WTC11 (cell line): ENCODE measurements around the gene BFSP2. TPM values are rescaled to one million over a fixed set of nuclear protein-coding genes. Genes with fewer than 3 reads are reported as not detected.

Experiments used
- ATAC-seq: fragments of 200-7000 bp; cut with Tn5 transposase; 2 replicates; pipeline ENCODE4 v1.10.0; 2021; ENCODE audit warnings: mild to moderate bottlenecking, moderate library complexity
- CTCF ChIA-PET: fragments of 300-600 bp; sonication (Branson Sonifier 250); formaldehyde crosslinking; loops from one replicate; lab custom pipeline; 2021; ENCODE audit warnings: antibody characterized with exemption; lab: Charles Lee
- POLR2A ChIA-PET: fragments of 350-600 bp; sonication (Branson Sonifier 250); formaldehyde crosslinking; loops from one replicate; lab custom pipeline; 2021; ENCODE audit warnings: antibody characterized with exemption; lab: Charles Lee
- DNase-seq: peaks from one replicate; pipeline ENCODE4 v3.0.0; 2021; ENCODE audit warnings: low spot score
- H3K27ac Mint-ChIP-seq: 2 replicates; pipeline ENCODE4 v1.8.0; 2021; ENCODE audit warnings: mixed read lengths
- H3K27me3 Mint-ChIP-seq: 2 replicates; pipeline ENCODE4 v1.8.0; 2021; ENCODE audit warnings: low read depth, mild to moderate bottlenecking, moderate library complexity, mixed read lengths
- H3K36me3 Mint-ChIP-seq: 2 replicates; pipeline ENCODE4 v1.8.0; 2021; ENCODE audit warnings: mixed read lengths
- H3K4me1 Mint-ChIP-seq: 2 replicates; pipeline ENCODE4 v1.8.0; 2022; ENCODE audit warnings: mixed read lengths
- H3K4me3 Mint-ChIP-seq: 2 replicates; pipeline ENCODE4 v1.8.0; 2021; ENCODE audit warnings: mild to moderate bottlenecking, moderate library complexity, mixed read lengths
- H3K9me3 Mint-ChIP-seq: 2 replicates; pipeline ENCODE4 v1.8.0; 2021; ENCODE audit warnings: mixed read lengths
- AR ChIP-seq: fragments of 250-450 bp; sonication (Bioruptor Pico); IDR thresholded peaks from 2 replicates; pipeline ENCODE4 v1.9.0; 2021; ENCODE audit warnings: mild to moderate bottlenecking
- ATF1 ChIP-seq: sonication (generic); formaldehyde crosslinking; IDR thresholded peaks from 2 replicates; pipeline ENCODE4 v1.8.1; 2023; ENCODE audit warnings: mild to moderate bottlenecking, moderate library complexity, missing genetic modification reagents
- CBFB ChIP-seq: sonication (generic); formaldehyde crosslinking; IDR thresholded peaks from 2 replicates; pipeline ENCODE4 v1.8.1; 2022; ENCODE audit warnings: mild to moderate bottlenecking, low read depth, missing genetic modification reagents
- EMX1 ChIP-seq: fragments of 250-450 bp; sonication (Bioruptor Pico); IDR thresholded peaks from 2 replicates; pipeline ENCODE4 v1.8.0; 2021; ENCODE audit warnings: mild to moderate bottlenecking
- FOXK1 ChIP-seq: sonication (generic); formaldehyde crosslinking; IDR thresholded peaks from 2 replicates; pipeline ENCODE4 v1.8.0; 2022; ENCODE audit warnings: mild to moderate bottlenecking, moderate library complexity, missing genetic modification reagents
- GRHL2 ChIP-seq: fragments of 250-450 bp; sonication (Bioruptor Pico); IDR thresholded peaks from 2 replicates; pipeline ENCODE4 v1.8.0; 2022; ENCODE audit warnings: mild to moderate bottlenecking, moderate library complexity; ENCODE audit not compliant: insufficient replicate concordance, severe bottlenecking
- HMGXB4 ChIP-seq: sonication (generic); formaldehyde crosslinking; IDR thresholded peaks from 2 replicates; pipeline ENCODE4 v1.8.1; 2023; ENCODE audit warnings: mild to moderate bottlenecking, moderate library complexity, missing genetic modification reagents
- IRF2 ChIP-seq: sonication (generic); formaldehyde crosslinking; IDR thresholded peaks from 2 replicates; pipeline ENCODE4 v1.8.0; 2022; ENCODE audit warnings: low read depth, missing genetic modification reagents, borderline replicate concordance
- MYBL2 ChIP-seq: sonication (generic); formaldehyde crosslinking; IDR thresholded peaks from 2 replicates; pipeline ENCODE4 v1.8.1; 2023; ENCODE audit warnings: mild to moderate bottlenecking, moderate library complexity, missing genetic modification reagents
- OVOL2 ChIP-seq: fragments of 250-450 bp; sonication (Bioruptor Pico); IDR thresholded peaks from 2 replicates; pipeline ENCODE4 v1.9.0; 2021; ENCODE audit warnings: mild to moderate bottlenecking, borderline replicate concordance
- ZNF263 ChIP-seq: sonication (generic); formaldehyde crosslinking; IDR thresholded peaks from 2 replicates; pipeline ENCODE4 v1.8.1; 2022; ENCODE audit warnings: low read depth, mild to moderate bottlenecking, moderate library complexity, missing genetic modification reagents
- ZNF671 ChIP-seq: fragments of 250-450 bp; sonication (Bioruptor Pico); IDR thresholded peaks from 2 replicates; pipeline ENCODE4 v1.8.0; 2021; ENCODE audit warnings: mild to moderate bottlenecking
- total RNA-seq: library from RNA; stranded (reverse); gene quantifications from 3 replicates; pipeline ENCODE4 v1.2.3, GENCODE V29; 2021
- TF ChIP-seq, protein P1 (sequence below): fragments of 250-450 bp; sonication (Bioruptor Pico); IDR thresholded peaks from 2 replicates; pipeline ENCODE4 v1.9.0; 2021; ENCODE audit warnings: mild to moderate bottlenecking, borderline replicate concordance
- TF ChIP-seq, protein P2 (sequence below): sonication (generic); formaldehyde crosslinking; IDR thresholded peaks from 2 replicates; pipeline ENCODE4 v1.8.1; 2022; ENCODE audit warnings: low read depth, mild to moderate bottlenecking, moderate library complexity, missing genetic modification reagents, borderline replicate concordance
- TF ChIP-seq, protein P3 (sequence below): sonication (generic); formaldehyde crosslinking; IDR thresholded peaks from 2 replicates; pipeline ENCODE4 v1.8.0; 2022; ENCODE audit warnings: mild to moderate bottlenecking, missing genetic modification reagents

Gene BFSP2
- total RNA-seq, 1 experiment from 2014 or later, result not detected

- ATAC-seq (no peak), DNase-seq (no peak)
- Mint-ChIP-seq H3K36me3 (peaks cover 3% of the 10 kb centered on the region; the same call in 1 of the 2 replicates), H3K4me1 (0 out of 2 replicates have a peak, but pooled peaks cover 2% of the 10 kb centered on the region), H3K27me3 (no peaks in the 10 kb centered on the region; the same call in 1 of the 2 replicates), H3K4me3 (no peak overlapping the region), H3K27ac (no peak overlapping the region), H3K9me3 (peaks cover 9% of the 10 kb centered on the region)
- POLR2A ChIA-PET, result no interaction called here
- TF ChIP-seq AR (CRISPR knock-in tag), result no peak
- CTCF ChIA-PET, result no interaction called here
Measured at GRCh38 chr3:133440652-133441051, 40.8 kb downstream of the BFSP2 start.

DNA sequence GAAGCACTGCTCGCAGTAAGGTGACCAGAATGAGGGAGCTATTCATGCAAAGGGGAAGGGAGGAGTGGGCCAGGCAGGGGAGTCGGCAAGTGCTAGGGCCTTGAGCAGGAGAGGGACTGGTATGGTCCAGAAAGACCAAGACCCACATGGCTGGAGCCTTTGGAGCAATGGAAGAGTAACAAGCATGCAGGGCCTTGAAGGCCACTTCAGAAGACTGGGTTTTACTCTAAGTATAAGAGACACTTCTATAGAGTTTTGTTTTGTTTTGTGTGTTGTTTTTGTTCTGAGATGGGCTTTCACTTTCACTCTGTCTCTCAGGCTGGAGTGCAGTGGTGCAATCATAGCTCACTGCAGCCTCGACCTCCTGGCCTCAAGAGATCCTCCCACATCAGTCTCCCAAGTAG, 42.0 kb downstream of the BFSP2 start:
- ATAC-seq, result no peak
- Mint-ChIP-seq H3K4me3 (no peak overlapping the region), H3K27me3 (no peaks in the 10 kb centered on the region; the same call in 1 of the 2 replicates), H3K27ac (no peak overlapping the region), H3K4me1 (0 out of 2 replicates have a peak, but pooled peaks cover 2% of the 10 kb centered on the region), H3K36me3 (peaks cover 3% of the 10 kb centered on the region; the same call in 1 of the 2 replicates)
- POLR2A ChIA-PET, result no interaction called here
- TF ChIP-seq OVOL2 (CRISPR knock-in tag) (no peak), MYBL2 (no peak), IRF2 (CRISPR knock-in tag) (no peak), ZNF263 (CRISPR knock-in tag) (no peak), FOXK1 (CRISPR knock-in tag) (no peak), ATF1 (no peak), CBFB (CRISPR knock-in tag) (no peak), EMX1 (CRISPR knock-in tag) (no peak), GRHL2 (CRISPR knock-in tag) (no peak), ZNF671 (no peak), HMGXB4 (no peak)
- TF ChIP-seq, protein P1, sequence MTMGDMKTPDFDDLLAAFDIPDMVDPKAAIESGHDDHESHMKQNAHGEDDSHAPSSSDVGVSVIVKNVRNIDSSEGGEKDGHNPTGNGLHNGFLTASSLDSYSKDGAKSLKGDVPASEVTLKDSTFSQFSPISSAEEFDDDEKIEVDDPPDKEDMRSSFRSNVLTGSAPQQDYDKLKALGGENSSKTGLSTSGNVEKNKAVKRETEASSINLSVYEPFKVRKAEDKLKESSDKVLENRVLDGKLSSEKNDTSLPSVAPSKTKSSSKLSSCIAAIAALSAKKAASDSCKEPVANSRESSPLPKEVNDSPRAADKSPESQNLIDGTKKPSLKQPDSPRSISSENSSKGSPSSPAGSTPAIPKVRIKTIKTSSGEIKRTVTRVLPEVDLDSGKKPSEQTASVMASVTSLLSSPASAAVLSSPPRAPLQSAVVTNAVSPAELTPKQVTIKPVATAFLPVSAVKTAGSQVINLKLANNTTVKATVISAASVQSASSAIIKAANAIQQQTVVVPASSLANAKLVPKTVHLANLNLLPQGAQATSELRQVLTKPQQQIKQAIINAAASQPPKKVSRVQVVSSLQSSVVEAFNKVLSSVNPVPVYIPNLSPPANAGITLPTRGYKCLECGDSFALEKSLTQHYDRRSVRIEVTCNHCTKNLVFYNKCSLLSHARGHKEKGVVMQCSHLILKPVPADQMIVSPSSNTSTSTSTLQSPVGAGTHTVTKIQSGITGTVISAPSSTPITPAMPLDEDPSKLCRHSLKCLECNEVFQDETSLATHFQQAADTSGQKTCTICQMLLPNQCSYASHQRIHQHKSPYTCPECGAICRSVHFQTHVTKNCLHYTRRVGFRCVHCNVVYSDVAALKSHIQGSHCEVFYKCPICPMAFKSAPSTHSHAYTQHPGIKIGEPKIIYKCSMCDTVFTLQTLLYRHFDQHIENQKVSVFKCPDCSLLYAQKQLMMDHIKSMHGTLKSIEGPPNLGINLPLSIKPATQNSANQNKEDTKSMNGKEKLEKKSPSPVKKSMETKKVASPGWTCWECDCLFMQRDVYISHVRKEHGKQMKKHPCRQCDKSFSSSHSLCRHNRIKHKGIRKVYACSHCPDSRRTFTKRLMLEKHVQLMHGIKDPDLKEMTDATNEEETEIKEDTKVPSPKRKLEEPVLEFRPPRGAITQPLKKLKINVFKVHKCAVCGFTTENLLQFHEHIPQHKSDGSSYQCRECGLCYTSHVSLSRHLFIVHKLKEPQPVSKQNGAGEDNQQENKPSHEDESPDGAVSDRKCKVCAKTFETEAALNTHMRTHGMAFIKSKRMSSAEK (CRISPR knock-in tag), result no peak
- TF ChIP-seq, protein P2, sequence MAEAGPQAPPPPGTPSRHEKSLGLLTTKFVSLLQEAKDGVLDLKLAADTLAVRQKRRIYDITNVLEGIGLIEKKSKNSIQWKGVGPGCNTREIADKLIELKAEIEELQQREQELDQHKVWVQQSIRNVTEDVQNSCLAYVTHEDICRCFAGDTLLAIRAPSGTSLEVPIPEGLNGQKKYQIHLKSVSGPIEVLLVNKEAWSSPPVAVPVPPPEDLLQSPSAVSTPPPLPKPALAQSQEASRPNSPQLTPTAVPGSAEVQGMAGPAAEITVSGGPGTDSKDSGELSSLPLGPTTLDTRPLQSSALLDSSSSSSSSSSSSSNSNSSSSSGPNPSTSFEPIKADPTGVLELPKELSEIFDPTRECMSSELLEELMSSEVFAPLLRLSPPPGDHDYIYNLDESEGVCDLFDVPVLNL, result no peak
- TF ChIP-seq, protein P3, sequence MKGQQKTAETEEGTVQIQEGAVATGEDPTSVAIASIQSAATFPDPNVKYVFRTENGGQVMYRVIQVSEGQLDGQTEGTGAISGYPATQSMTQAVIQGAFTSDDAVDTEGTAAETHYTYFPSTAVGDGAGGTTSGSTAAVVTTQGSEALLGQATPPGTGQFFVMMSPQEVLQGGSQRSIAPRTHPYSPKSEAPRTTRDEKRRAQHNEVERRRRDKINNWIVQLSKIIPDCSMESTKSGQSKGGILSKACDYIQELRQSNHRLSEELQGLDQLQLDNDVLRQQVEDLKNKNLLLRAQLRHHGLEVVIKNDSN, result no peak
- TF ChIP-seq, all 79 proteins: peak for 0
- no peak for DNase-seq
- CTCF ChIA-PET, result no interaction called here
- H3K9me3 Mint-ChIP-seq, result peaks cover 9% of the 10 kb centered on the region
